Measurements from ENCODE around the gene SLC25A48. TPM values are rescaled to one million over a fixed set of nuclear protein-coding genes. Genes with fewer than 3 reads are reported as not detected.
"Not testable (repeated sequence)": the region's sequence is repeated elsewhere in the genome, so short reads cannot be mapped to it uniquely, and the experiment has no call there.

The SLC25A48 gene
- total RNA-seq, 1 donor from 2014 or later: not detected

DNA sequence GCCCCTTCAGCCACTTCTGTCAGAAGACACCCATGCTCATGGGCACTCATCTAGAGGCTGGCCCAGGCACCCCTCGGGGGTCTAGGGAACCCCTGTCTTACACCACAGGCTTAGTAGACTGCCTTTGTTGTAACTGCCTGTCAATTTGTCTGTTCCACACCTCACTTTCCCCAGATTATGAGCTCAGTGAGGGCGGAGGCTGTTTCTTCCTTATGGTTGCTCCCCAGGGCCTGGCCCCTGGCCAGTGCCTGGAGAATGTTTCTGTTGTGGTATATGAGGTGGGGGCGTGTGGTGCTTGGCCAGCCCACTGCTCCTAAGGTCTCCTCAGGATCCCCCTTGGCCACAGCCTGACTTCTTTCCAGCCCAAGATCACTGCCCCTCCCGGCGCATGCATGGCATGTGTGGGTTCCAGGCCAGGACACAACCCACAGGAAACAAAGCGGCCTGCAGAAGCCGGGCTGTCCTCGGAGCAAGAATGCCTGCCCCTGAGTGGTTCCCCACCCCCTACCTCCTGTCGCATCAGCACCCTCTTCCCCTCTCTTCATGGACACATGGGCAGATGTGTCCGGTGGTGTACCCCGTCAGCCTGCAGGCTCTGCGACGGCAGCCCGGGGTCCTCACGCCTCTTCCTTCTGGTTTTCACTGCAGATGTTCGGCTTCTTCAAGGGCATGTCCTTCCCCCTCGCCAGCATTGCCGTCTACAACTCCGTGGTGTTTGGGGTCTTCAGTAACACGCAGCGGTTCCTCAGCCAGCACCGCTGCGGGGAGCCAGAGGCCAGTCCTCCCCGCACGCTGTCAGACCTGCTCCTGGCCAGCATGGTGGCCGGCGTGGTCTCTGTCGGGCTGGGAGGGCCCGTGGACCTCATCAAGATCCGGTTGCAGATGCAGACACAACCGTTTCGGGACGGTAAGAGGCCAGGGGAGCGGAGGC lies 17.7 kb downstream of the SLC25A48 start:
- Histone ChIP-seq H3K4me3 (ENCODE audit: low read depth, low read length) (no peak overlapping the region), H3K27me3 (ENCODE audit: control insufficient read depth, insufficient read depth, low read length) (no peaks in the 10 kb centered on the region), H3K36me3 (ENCODE audit: control insufficient read depth, insufficient read depth, low read length) (no peaks in the 10 kb centered on the region)
- no peak for FAIRE-seq
- DNase-seq (ENCODE audit: low read depth): no peak
- TF ChIP-seq, protein P1, sequence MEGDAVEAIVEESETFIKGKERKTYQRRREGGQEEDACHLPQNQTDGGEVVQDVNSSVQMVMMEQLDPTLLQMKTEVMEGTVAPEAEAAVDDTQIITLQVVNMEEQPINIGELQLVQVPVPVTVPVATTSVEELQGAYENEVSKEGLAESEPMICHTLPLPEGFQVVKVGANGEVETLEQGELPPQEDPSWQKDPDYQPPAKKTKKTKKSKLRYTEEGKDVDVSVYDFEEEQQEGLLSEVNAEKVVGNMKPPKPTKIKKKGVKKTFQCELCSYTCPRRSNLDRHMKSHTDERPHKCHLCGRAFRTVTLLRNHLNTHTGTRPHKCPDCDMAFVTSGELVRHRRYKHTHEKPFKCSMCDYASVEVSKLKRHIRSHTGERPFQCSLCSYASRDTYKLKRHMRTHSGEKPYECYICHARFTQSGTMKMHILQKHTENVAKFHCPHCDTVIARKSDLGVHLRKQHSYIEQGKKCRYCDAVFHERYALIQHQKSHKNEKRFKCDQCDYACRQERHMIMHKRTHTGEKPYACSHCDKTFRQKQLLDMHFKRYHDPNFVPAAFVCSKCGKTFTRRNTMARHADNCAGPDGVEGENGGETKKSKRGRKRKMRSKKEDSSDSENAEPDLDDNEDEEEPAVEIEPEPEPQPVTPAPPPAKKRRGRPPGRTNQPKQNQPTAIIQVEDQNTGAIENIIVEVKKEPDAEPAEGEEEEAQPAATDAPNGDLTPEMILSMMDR (IDR thresholded peaks at IDR 0.05; ENCODE audit: insufficient read depth, low read length, severe bottlenecking): no peak

DNA sequence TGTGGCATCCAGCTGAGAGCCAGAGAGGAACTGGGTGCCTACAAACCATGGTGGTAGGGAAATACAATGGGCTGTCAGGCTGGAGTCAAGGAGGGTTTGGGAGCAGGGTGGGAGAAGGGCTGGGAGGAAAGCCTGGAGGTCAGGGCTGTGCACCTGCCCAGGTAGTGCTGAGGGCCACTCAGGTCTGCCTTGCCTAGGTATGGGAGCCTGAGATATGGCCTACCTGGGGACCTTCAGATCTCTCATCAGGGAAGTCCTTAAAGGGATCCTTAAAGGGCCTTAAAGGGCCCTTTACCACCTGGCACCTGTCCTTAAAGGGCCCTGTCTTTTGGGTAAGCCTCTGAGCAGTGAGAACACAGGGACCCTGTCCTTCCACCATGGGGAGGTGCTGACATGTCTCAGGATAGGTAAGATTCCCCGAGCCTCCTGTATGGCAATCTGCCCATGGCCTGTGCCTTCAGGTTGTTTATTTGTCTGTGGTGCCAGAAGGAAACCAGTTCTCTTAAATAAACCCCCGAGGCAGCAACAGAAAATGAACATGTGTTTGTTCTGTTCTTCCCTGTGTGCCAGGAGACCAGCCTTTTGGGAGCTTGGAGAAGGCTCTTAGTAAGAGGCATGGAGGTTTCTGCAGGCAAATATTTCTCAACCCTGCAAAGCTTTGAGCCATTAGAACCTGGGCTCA lies 23.3 kb downstream of the SLC25A48 start:
- DNase-seq (ENCODE audit: low read depth) (no peak), FAIRE-seq (no peak)
- TF ChIP-seq, protein P1 (IDR thresholded peaks at IDR 0.05; ENCODE audit: insufficient read depth, low read length, severe bottlenecking): no peak
- H3K36me3 ChIP-seq (ENCODE audit: control insufficient read depth, insufficient read depth, low read length): no peaks in the 10 kb centered on the region
- no peak overlapping the region for H3K4me3 ChIP-seq (ENCODE audit: low read depth, low read length)
- peaks cover 2% of the 10 kb centered on the region for H3K27me3 ChIP-seq (ENCODE audit: control insufficient read depth, insufficient read depth, low read length)

DNA sequence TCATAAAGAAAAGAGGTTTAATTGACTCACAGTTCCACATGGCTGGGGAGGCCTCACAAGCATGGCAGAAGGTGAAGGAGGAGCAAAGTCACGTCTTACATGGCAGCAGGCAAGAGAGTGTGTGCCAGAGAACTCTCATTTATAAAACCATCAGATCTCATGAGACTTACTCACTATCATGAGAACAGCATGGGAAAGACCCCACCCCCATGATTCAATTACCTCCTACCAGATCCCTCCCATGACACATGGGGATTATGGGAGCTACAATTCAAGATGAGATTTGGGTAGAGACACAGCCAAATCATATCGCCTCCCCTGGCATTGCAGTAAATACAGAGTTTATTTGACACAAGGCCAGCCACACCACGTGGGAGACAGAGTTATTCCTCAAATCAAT lies 24.7 kb downstream of the SLC25A48 start:
- FAIRE-seq; H3K27me3 ChIP-seq (ENCODE audit: control insufficient read depth, insufficient read depth, low read length); DNase-seq (ENCODE audit: low read depth); H3K36me3 ChIP-seq (ENCODE audit: control insufficient read depth, insufficient read depth, low read length); H3K4me3 ChIP-seq (ENCODE audit: low read depth, low read length): not testable (repeated sequence)

DNA sequence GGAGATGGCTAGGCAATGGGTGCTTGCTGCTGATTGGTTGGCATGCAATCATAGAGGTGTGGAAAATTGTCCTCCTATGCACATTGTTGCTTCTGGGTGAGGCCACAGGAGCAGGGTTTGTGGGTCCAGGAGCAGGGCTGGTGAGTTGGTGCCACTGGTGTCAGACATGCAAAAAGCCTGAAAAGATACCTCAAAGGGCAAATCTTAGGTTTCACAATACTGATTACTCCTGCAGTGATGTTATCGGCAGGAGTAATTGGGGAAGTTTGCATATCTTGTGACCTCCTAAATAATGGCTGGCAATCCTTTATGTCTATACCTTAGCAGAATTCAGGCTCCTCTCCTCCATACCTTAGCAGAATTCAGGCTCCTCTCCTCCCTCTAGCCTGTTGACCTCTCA lies 25.2 kb downstream of the SLC25A48 start:
- FAIRE-seq (no peak), DNase-seq (ENCODE audit: low read depth) (no peak)
- no peaks in the 10 kb centered on the region for H3K36me3 ChIP-seq (ENCODE audit: control insufficient read depth, insufficient read depth, low read length)
- peaks cover 2% of the 10 kb centered on the region for H3K27me3 ChIP-seq (ENCODE audit: control insufficient read depth, insufficient read depth, low read length)
- TF ChIP-seq, protein P1 (IDR thresholded peaks at IDR 0.05; ENCODE audit: insufficient read depth, low read length, severe bottlenecking): no peak
- H3K4me3 ChIP-seq (ENCODE audit: low read depth, low read length): no peak overlapping the region

DNA sequence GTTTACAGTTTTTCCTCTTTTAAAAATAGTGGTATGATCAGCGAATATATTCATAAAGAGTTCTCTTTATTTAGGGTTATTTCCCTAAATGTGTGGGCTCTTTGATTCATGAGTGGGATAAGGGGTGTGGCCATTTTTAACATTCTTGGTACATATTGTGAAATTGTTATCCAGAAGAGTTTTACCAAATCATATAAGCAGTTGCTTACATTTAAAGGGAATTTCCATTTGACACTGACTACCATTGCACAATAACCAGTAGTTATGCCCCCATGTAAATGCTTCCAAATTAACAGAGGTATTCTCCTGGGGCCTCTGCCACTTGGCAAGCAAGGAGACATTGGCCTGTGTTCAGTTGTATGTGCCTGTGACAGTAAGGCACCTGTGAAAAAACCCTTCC lies 27.2 kb downstream of the SLC25A48 start:
- DNase-seq (ENCODE audit: low read depth): no peak
- FAIRE-seq: no peak
- H3K27me3 ChIP-seq (ENCODE audit: control insufficient read depth, insufficient read depth, low read length): peaks cover 2% of the 10 kb centered on the region
- H3K36me3 ChIP-seq (ENCODE audit: control insufficient read depth, insufficient read depth, low read length): no peaks in the 10 kb centered on the region
- TF ChIP-seq, protein P1 (IDR thresholded peaks at IDR 0.05; ENCODE audit: insufficient read depth, low read length, severe bottlenecking): no peak
- H3K4me3 ChIP-seq (ENCODE audit: low read depth, low read length): no peak overlapping the region

DNA sequence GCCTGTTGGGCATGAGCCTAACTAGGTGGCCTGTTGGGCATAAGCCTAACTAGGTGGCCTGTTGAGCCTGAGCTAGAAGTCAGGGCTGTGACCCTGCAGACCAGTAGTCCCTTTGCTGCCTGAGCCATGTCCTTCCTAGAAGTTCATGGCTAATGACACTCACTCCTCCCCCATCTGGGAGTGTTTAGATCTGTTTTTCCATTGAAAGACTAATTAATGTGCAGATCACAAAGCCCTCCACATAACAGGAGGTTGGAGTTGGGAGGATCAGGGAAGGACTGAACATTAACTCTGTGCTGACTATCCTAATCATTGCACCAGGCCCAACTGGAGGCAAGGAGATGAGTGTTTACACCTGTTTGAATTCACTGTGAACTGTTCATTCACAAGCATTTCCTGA lies 27.6 kb downstream of the SLC25A48 start:
- FAIRE-seq: no peak
- no peak for DNase-seq (ENCODE audit: low read depth)
- TF ChIP-seq, protein P1 (IDR thresholded peaks at IDR 0.05; ENCODE audit: insufficient read depth, low read length, severe bottlenecking): no peak
- H3K4me3 ChIP-seq (ENCODE audit: low read depth, low read length): no peak overlapping the region
- H3K27me3 ChIP-seq (ENCODE audit: control insufficient read depth, insufficient read depth, low read length): peaks cover 2% of the 10 kb centered on the region
- no peaks in the 10 kb centered on the region for H3K36me3 ChIP-seq (ENCODE audit: control insufficient read depth, insufficient read depth, low read length)

Data from bronchial epithelial cell (primary cell).